GM04504 (cell line): ENCODE measurements around the gene TMEM170A.
"Not testable (repeated sequence)": the region's sequence is repeated elsewhere in the genome, so short reads cannot be mapped to it uniquely, and the experiment has no call there.

ENCODE experiments used
- DNase-seq: peaks from one replicate; pipeline ENCODE4 v3.0.0-alpha.2; 2012; ENCODE audit warnings: low read depth

The TMEM170A gene

GRCh38 chr16:75455677-75456076 is 8.8 kb downstream of the TMEM170A start:
- DNase-seq: no peak

GRCh38 chr16:75452464-75453190 is 11.9 kb downstream of the TMEM170A start:
- DNase-seq: no peak

GRCh38 chr16:75446416-75446815 is 18.1 kb downstream of the TMEM170A start:
- DNase-seq: no peak

DNA sequence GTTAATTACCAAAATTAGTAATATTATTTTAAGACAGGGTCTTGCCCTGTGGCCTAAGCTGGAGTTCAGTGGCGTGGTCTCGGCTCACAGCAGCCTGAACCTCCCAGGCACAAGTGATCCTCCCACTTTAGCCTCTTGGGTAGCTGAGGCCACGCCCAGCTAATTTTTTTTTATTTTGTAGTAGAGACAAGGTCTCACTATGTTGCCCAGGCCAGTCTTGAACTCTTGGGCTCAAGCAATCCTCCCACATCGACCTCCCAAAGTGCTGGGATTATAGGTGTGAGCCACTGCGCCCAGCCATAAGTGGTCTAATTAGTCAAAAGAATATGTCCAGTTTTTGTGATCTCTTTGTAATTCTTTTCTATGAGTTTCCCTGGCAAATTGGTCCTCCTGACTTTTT is 19.2 kb downstream of the TMEM170A start:
- DNase-seq: no peak

DNA sequence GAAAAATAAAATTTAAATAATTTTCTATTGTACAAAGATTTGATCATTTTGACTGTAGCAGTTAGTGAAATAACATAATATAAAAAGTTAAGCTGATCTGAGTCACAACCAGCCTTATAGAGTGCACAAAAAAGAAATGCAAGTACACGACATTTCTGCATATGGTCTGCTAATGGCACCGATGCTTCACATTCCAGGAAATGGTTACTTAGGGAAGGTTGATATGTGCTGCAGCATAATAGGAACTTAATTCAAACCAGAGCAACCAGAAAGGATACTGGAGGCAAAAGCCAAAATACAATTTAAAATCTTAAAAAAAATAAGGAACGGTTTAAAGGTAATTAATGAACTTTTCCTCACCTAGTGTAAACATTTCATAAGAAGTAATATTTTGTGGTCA is 21.2 kb downstream of the TMEM170A start:
- DNase-seq: no peak

DNA sequence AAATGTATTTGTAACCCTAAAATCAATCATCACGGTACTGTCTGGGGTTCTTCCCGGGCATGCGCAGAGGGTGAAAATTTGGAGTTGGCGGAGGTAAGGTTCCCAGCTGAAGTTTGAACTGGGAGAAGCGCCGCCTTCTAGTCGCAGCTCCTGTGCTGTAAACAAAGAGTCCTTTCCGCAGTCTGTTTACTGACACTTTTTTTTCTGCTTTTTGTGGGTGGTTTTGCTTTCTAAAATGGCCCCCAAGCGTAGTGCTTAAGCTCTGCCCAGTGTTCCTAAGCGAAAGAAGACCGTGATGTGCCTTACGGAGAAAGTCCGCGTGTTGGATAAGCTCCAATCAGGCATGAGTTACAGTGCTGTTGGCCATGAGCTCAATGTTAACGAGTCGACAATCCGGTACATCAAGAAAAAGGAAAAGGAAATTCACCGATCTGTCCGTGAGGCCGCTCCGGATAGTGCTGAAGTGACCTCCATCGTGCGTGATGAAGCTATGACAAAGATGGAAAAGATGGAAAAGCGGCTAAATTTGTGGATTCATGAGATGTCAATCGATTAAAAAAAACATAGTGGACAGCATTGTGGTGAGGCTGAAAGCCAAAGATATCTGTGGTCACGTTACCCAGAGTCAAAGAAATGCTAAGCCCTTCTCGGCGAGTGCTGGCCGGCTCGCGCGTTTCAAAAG is 30.6 kb downstream of the TMEM170A start:
- DNase-seq: peak; percentile 80

GRCh38 chr16:75432828-75433731 is 31.4 kb downstream of the TMEM170A start, which contains the start of gene CFDP1:
TSS of gene CFDP1 (minus strand) at chr16:75433503. CDS start at chr16:75433352, 151 bp downstream.
- DNase-seq: peak; percentile 86

DNA sequence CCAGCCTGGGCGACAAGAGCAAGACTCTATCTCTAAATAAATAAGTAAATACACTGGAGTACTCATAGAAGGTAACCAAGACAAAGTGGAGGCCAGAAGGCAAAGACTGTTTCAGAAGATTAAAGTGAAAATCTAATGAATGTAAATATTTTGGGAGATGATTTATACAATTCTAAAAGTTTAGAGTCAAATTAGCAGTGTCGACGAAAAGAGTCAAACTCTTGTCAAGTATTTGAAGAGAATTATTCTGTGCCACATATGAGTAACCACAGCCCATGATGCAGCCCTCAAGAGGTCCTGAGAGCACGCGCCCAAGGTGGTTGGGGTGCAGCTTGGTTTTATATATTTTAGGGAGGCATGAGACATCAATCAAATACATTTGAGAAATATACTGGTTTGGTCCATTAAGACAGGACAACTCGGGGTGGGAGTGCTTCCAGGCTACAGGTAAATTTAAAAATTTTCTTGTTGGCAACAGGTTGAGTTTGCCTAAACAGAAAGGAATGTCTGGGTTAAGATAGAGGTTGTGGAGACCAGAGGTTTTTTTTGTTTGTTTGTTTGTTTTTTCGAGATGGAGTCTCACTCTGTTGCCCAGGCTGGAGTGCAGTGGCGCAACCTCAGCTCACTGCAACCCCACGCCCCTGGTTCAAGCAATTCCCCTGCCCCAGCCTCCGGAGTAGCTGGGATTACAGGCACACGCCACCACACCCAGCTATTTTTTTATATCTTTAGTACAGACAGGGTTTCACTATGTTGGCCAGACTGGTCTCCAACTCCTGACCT is 34.7 kb downstream of the TMEM170A start:
- DNase-seq: no peak

DNA sequence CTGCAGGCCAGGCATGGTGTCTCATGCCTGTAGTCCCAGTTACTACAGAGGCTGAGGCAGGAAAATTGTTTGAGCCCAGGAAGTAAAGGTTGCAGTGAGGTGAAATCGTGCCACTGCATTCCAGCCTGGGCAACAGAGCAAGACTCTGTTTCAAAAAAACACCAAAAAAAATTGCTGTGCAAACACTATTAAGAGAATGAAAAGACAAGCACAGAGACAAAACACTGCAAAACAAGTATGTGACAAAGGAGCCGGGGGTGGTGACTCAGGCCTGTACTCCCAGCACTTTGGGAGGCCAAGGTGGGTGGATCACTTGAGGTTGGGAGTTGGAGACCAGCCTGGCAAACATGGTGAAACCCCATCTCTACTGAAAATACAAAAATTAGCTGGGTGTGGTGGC is 38.0 kb downstream of the TMEM170A start:
- DNase-seq: not testable (repeated sequence)

GRCh38 chr16:75424105-75424762 is 40.3 kb downstream of the TMEM170A start:
- DNase-seq: not testable (repeated sequence)

DNA sequence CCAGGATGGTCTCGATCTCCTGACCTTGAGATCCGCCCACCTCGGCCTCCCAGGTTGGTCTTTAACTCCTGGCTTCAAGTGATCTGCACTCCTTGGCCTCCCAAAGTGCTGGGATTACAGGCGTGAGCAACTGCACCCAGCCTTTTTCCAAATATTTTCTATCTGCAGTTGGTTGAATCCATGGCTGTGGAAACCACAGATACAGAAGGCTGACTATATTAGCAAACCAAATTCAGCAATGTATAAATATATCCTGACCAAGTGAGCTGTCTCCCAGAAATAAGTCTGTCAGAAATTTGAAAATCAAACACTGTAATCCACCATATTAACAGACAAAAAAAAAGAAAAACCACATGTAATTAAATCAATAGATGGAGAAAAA is 40.8 kb downstream of the TMEM170A start:
- no peak for DNase-seq

- DNase-seq: no peak
These were observed 42.7 kb downstream of the TMEM170A start for GRCh38 chr16:75421820-75422126.

DNA sequence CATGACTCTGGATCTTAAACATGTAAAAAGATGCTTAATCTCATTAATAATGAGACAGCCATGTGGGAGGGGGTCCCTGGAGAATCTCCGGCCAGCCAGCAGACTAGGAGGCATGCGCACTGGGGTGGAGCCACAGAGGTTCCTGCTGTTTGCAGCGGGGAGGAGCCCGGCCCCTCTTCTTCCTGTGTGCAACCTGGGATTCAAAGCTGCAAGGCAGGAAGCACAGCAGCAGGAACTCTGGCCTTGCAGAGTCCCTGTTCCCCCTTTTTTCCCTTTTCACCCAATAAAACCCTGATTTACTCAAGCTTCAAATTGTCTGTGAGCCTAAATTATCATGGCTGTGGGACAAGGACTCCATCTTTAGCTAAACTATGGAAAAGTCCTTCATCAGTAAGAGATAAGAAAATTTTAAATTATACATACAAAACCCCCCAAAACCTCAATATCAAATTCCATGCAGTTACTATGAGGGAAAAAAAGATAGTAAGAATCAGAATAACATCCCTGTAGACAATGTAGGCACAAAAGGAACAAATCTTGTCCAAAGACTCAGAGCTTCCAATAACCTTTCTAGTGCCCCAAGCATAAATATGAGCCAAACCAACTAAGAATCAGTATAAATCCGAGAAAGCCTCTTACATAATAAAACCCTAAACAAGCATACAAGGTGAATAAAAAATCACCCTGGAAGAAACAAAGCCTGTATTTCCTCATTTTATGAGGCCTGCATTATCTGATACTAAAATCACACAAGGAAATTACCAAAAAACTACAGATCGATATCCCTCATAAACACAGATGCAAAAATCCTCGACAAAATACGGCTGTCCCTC is 43.3 kb downstream of the TMEM170A start:
- no peak for DNase-seq

GRCh38 chr16:75416904-75417565 is 47.5 kb downstream of the TMEM170A start:
- DNase-seq: no peak

GRCh38 chr16:75415169-75415905 is 49.2 kb downstream of the TMEM170A start:
- no peak for DNase-seq

DNA sequence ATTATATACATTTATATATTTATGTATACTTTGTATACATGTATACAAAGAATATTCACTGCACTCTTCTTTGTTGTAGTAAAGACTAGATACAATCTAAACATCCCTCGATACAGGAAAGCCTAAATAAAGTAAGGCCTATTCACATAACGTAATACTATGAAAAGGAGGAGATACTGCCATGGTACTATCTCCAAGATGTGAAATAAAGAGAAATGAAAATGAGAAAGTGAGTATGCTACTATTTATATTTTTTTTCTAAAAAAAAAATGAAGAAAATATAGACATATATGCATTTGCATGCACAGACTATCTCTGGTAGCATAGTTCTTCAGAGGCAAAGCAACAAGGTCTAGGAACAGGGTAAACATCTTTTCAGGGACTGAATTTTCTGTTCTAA is 50.5 kb downstream of the TMEM170A start:
- no peak for DNase-seq

GRCh38 chr16:75406943-75407342 is 57.5 kb downstream of the TMEM170A start:
- no peak for DNase-seq

- no peak for DNase-seq
These were observed 61.5 kb downstream of the TMEM170A start for GRCh38 chr16:75402821-75403475.
